Measurements from ENCODE around the gene SLC66A2.

Gene SLC66A2

GRCh38 chr18:79944746-79945117, 6.7 kb downstream of the SLC66A2 start:
- Histone ChIP-seq H4K20me1 (peaks cover 84 to 99% (median 97%) of the 10 kb centered on the region in 11 experiments), H3K27ac (peak overlapping the region in 7 of 11 experiments; percentile 4 to 57 (median 33); a peak in 7 of 22 replicates), H3K9ac (peak overlapping the region; percentile 23 to 70 (median 53); a peak in 16 of 22 replicates), H3K4me1 (peaks cover 44 to 58% (median 55%) of the 10 kb centered on the region in 10 experiments), H3K27me3 (no peaks in the 10 kb centered on the region), H3K9me3 (replicated peaks in 1 of 11) (peaks cover 0 to 10% (median 0%) of the 10 kb centered on the region in 11 experiments; a peak in 3 of 22 replicates), H3K36me3 (peaks cover 54 to 91% (median 82%) of the 10 kb centered on the region in 11 experiments), H3K4me3 (peak overlapping the region in 1 of 10 experiments; percentile 0; a peak in 1 of 20 replicates), H3K4me2 (peak overlapping the region; percentile 8 to 76 (median 61); a peak in 17 of 22 replicates)
- no peak for TF ChIP-seq Cebpa-rat (IDR thresholded peaks at IDR 0.05)

GRCh38 chr18:79944126-79944731, 7.2 kb downstream of the SLC66A2 start:
- peaks cover 59 to 95% (median 86%) of the 10 kb centered on the region in 11 experiments for H3K36me3 ChIP-seq

GRCh38 chr18:79943608-79944125, 7.8 kb downstream of the SLC66A2 start:
- H3K4me1 ChIP-seq, result peaks cover 33 to 48% (median 45%) of the 10 kb centered on the region in 10 experiments
- peak overlapping the region in 1 of 11 experiments; percentile 63; a peak in 1 of 22 replicates for H3K4me2 ChIP-seq
- no peak for TF ChIP-seq Cebpa-rat (IDR thresholded peaks at IDR 0.05)
- H3K9me3 ChIP-seq (replicated peaks in 1 of 11), result peaks cover 0 to 10% (median 0%) of the 10 kb centered on the region in 11 experiments; a peak in 3 of 22 replicates
- peaks cover 91 to 99% (median 98%) of the 10 kb centered on the region in 11 experiments for H4K20me1 ChIP-seq
- H3K27me3 ChIP-seq, result no peaks in the 10 kb centered on the region
- H3K27ac ChIP-seq, result peak overlapping the region in 1 of 11 experiments; percentile 9; a peak in 1 of 22 replicates
- no peak overlapping the region for H3K9ac ChIP-seq
- peaks cover 60 to 95% (median 86%) of the 10 kb centered on the region in 11 experiments for H3K36me3 ChIP-seq
- no peak overlapping the region for H3K4me3 ChIP-seq

More at GRCh38 chr18:79944126-79944731, 7.2 kb downstream of the SLC66A2 start:
- Histone ChIP-seq H4K20me1 (peaks cover 89 to 99% (median 98%) of the 10 kb centered on the region in 11 experiments), H3K4me1 (peaks cover 39 to 53% (median 50%) of the 10 kb centered on the region in 10 experiments), H3K9ac (peak overlapping the region in 4 of 11 experiments; percentile 23 to 58 (median 44); a peak in 2 of 22 replicates), H3K4me2 (peak overlapping the region in 8 of 11 experiments; percentile 56 to 76 (median 64); a peak in 13 of 22 replicates), H3K4me3 (no peak overlapping the region), H3K27ac (peak overlapping the region in 2 of 11 experiments; percentile 9 to 12; a peak in 1 of 22 replicates), H3K27me3 (no peaks in the 10 kb centered on the region), H3K9me3 (replicated peaks in 1 of 11) (peaks cover 0 to 10% (median 0%) of the 10 kb centered on the region in 11 experiments; a peak in 3 of 22 replicates)
- no peak for TF ChIP-seq Cebpa-rat (IDR thresholded peaks at IDR 0.05)

- Histone ChIP-seq H4K20me1 (peaks cover 96 to 99% (median 98%) of the 10 kb centered on the region in 11 experiments), H3K4me2 (no peak overlapping the region), H3K27ac (no peak overlapping the region), H3K4me3 (no peak overlapping the region), H3K36me3 (peaks cover 60 to 95% (median 86%) of the 10 kb centered on the region in 11 experiments), H3K9ac (no peak overlapping the region), H3K4me1 (peaks cover 26 to 41% (median 38%) of the 10 kb centered on the region in 10 experiments), H3K9me3 (replicated peaks in 1 of 11) (peaks cover 0 to 16% (median 3%) of the 10 kb centered on the region in 11 experiments; a peak in 6 of 22 replicates), H3K27me3 (no peaks in the 10 kb centered on the region)
- TF ChIP-seq Cebpa-rat (IDR thresholded peaks at IDR 0.05), result no peak
Measured at GRCh38 chr18:79942786-79943607, 8.5 kb downstream of the SLC66A2 start.

- no peak for TF ChIP-seq Cebpa-rat (IDR thresholded peaks at IDR 0.05)
- H4K20me1 ChIP-seq, result peaks cover 99 to 100% (median 100%) of the 10 kb centered on the region in 11 experiments
Measured at GRCh38 chr18:79942211-79942610, 9.2 kb downstream of the SLC66A2 start.

DNA sequence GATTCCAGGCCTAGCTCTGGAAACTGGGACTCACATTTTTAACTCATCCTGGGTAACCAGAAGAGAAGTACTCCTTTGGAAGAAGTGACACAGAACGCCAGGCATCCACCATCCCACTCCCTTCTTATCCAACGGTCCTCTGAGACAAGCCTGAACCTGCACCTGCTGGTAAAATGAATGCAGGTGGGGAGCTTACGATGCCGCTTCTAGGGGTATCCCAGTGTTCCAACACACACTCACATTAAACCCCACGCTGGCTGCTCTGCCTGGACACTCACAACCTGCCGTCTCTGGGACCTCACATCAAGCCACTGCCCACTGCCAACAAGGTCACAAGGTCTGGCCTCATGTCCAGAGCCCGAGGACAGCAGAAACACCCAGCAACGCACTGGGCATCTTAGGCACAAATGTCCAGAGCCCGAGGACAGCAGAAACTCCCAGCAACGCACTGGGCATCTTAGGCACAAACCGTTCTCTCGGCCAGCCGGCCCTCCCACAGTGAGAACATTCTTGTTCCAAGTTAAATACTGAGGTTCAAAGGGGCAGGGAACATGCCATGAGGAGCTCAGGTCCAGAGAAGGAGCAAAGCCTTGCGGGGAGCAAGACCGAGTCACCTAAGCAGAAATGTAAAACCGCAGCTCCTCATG, 9.9 kb downstream of the SLC66A2 start:
- H3K4me2 ChIP-seq, result no peak overlapping the region
- H3K27me3 ChIP-seq, result no peaks in the 10 kb centered on the region
- H4K20me1 ChIP-seq, result peaks cover 99 to 100% (median 100%) of the 10 kb centered on the region in 11 experiments
- H3K27ac ChIP-seq, result no peak overlapping the region
- peaks cover 23 to 29% (median 27%) of the 10 kb centered on the region in 10 experiments for H3K4me1 ChIP-seq
- peaks cover 0 to 30% (median 12%) of the 10 kb centered on the region in 11 experiments; a peak in 9 of 22 replicates for H3K9me3 ChIP-seq (replicated peaks in 1 of 11)
- no peak overlapping the region; a peak in 1 of 22 replicates for H3K9ac ChIP-seq
- H3K4me3 ChIP-seq, result no peak overlapping the region
- no peak for TF ChIP-seq Cebpa-rat (IDR thresholded peaks at IDR 0.05)
- H3K36me3 ChIP-seq, result peaks cover 70 to 98% (median 89%) of the 10 kb centered on the region in 11 experiments

More at GRCh38 chr18:79942211-79942610, 9.2 kb downstream of the SLC66A2 start:
- peaks cover 0 to 24% (median 7%) of the 10 kb centered on the region in 11 experiments; a peak in 8 of 22 replicates for H3K9me3 ChIP-seq (replicated peaks in 1 of 11)
- H3K27me3 ChIP-seq, result no peaks in the 10 kb centered on the region
- peaks cover 22 to 35% (median 33%) of the 10 kb centered on the region in 10 experiments for H3K4me1 ChIP-seq
- no peak overlapping the region; a peak in 1 of 22 replicates for H3K9ac ChIP-seq
- no peak overlapping the region for H3K27ac ChIP-seq
- H3K36me3 ChIP-seq, result peaks cover 64 to 98% (median 89%) of the 10 kb centered on the region in 11 experiments
- H3K4me2 ChIP-seq, result no peak overlapping the region
- H3K4me3 ChIP-seq, result no peak overlapping the region

DNA sequence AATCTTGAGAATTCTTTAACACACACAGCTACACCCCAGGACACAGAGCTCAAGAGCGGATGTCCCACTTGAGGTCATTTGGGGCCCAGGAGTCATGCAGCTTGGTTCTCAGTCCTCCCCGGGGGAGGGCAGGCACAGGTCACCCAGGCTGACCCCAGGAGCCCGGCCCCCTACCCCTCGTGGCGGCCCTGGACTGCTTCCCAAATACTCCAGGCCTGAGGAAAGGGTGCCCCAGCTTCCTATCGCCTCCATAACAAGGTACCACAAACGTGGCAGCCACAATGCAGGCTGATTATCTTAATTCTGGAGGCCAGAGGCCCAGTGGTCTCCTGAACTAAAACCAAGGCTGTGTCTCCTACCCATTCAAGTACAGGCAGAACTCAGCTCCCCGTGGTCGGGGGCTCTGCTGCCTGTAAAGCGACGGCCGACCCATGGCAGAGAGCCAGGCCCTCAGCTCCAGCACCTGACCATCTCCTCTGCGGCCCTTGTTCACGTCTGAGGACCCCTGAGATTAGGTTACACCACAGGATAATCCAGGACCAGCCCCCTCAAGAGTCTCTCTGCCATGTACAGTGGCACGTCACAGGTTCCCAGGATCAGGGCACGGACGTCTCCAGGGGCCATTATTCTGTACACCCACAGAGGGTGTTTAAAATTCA, 10.5 kb downstream of the SLC66A2 start:
- Histone ChIP-seq H4K20me1 (peaks cover 99 to 100% (median 100%) of the 10 kb centered on the region in 11 experiments), H3K36me3 (peaks cover 77 to 98% (median 90%) of the 10 kb centered on the region in 11 experiments), H3K27me3 (no peaks in the 10 kb centered on the region), H3K4me3 (no peak overlapping the region), H3K4me2 (no peak overlapping the region), H3K9me3 (replicated peaks in 1 of 11) (peaks cover 0 to 33% (median 12%) of the 10 kb centered on the region in 11 experiments; a peak in 9 of 22 replicates), H3K27ac (no peak overlapping the region), H3K9ac (no peak overlapping the region), H3K4me1 (peaks cover 19 to 27% (median 23%) of the 10 kb centered on the region in 10 experiments)
- TF ChIP-seq Cebpa-rat (IDR thresholded peaks at IDR 0.05), result no peak

All from BLaER1 treated with 17β-estradiol and CSF1 and Interleukin-3, amounts not matched to agents 10 nM and 100 nM (cell line).